Ascending aorta (tissue), 2 donors: Measurements from ENCODE around the gene KIRREL3. TPM values are rescaled to one million over a fixed set of nuclear protein-coding genes. Genes with fewer than 3 reads are reported as not detected.

Source experiments
- DNase-seq, 2 donors: peaks; one replicate each; pipeline ENCODE4 v3.0.0-alpha.2; 2019; ENCODE audit warnings: low spot score in 2 of 2
- H3K27ac ChIP-seq, 2 donors: fragments of 200-600 bp; sonication (generic); one replicate each; pipeline ENCODE4 v1.5.1; 2016 to 2017; ENCODE audit warnings: mild to moderate bottlenecking in 1 of 2
- H3K27me3 ChIP-seq: fragments of 200-600 bp; sonication (generic); one replicate; pipeline ENCODE4 v1.5.1; 2017
- H3K36me3 ChIP-seq, 2 donors: fragments of 200-600 bp; sonication (generic); one replicate each; pipeline ENCODE4 v1.5.1; 2016
- H3K4me1 ChIP-seq, 2 donors: fragments of 200-600 bp; sonication (generic); one replicate each; pipeline ENCODE4 v1.5.1; 2016 to 2017; ENCODE audit warnings: mild to moderate bottlenecking in 1 of 2
- H3K4me3 ChIP-seq, 2 donors: fragments of 200-600 bp; sonication (generic); one replicate each; pipeline ENCODE4 v1.5.1; 2016 to 2017; ENCODE audit warnings: mild to moderate bottlenecking in 1 of 2
- H3K9me3 ChIP-seq, 2 donors: fragments of 200-600 bp; sonication (generic); one replicate each; pipeline ENCODE4 v1.5.1; 2016
- CTCF ChIP-seq, 3 experiments: fragments of 200-600 bp in 2 of 3; fragments of 450-650 bp in 1 of 3; sonication (generic) in 2 of 3; IDR thresholded peaks; one replicate each; pipeline ENCODE4 v1.5.1; 2016 to 2019; ENCODE audit warnings: antibody characterized with exemption in 3 of 3, mild to moderate bottlenecking in 1 of 3, moderate library complexity in 1 of 3
- intact Hi-C: fragments of 100-400 bp; cut with DNase I; formaldehyde crosslinking; loops from one replicate; pipeline ENCODE4 v1.15.1; 2023
- total RNA-seq: library from RNA; depleted of rRNA; stranded (reverse); fragments of >200 nt; gene quantifications from one replicate; pipeline ENCODE4 v1.1.0, GENCODE V29; 2016

Gene KIRREL3
- total RNA-seq, 1 donor from 2014 or later, result not detected

GRCh38 chr11:126497581-126498122, 502.9 kb downstream of the KIRREL3 start:
- intact Hi-C loops, result no loop called here
- DNase-seq, result no peak
- H3K36me3 ChIP-seq, result no peaks in the 10 kb centered on the region
- no peak for TF ChIP-seq CTCF (IDR thresholded peaks at IDR 0.05)
- no peak overlapping the region for H3K27ac ChIP-seq
- no peaks in the 10 kb centered on the region for H3K27me3 ChIP-seq
- H3K4me3 ChIP-seq, result no peak overlapping the region
- no peaks in the 10 kb centered on the region for H3K4me1 ChIP-seq
- no peaks in the 10 kb centered on the region for H3K9me3 ChIP-seq

GRCh38 chr11:126496576-126497337, 503.8 kb downstream of the KIRREL3 start:
- H3K9me3 ChIP-seq, result no peaks in the 10 kb centered on the region
- H3K27me3 ChIP-seq, result no peaks in the 10 kb centered on the region
- DNase-seq, result no peak
- no peak overlapping the region for H3K27ac ChIP-seq
- H3K4me1 ChIP-seq, result no peaks in the 10 kb centered on the region
- H3K4me3 ChIP-seq, result no peak overlapping the region
- H3K36me3 ChIP-seq, result no peaks in the 10 kb centered on the region
- TF ChIP-seq CTCF (IDR thresholded peaks at IDR 0.05), result no peak
- intact Hi-C loops, result no loop called here

GRCh38 chr11:126495281-126496220, 505.0 kb downstream of the KIRREL3 start:
- intact Hi-C loops, result no loop called here
- Histone ChIP-seq H3K27ac (no peak overlapping the region), H3K4me1 (no peaks in the 10 kb centered on the region), H3K27me3 (no peaks in the 10 kb centered on the region), H3K4me3 (no peak overlapping the region), H3K9me3 (no peaks in the 10 kb centered on the region), H3K36me3 (no peaks in the 10 kb centered on the region)
- no peak for TF ChIP-seq CTCF (IDR thresholded peaks at IDR 0.05)
- no peak for DNase-seq

GRCh38 chr11:126494831-126495230, 505.7 kb downstream of the KIRREL3 start:
- no peaks in the 10 kb centered on the region for H3K4me1 ChIP-seq
- intact Hi-C loops, result no loop called here
- no peak for DNase-seq
- H3K4me3 ChIP-seq, result no peak overlapping the region
- no peaks in the 10 kb centered on the region for H3K27me3 ChIP-seq
- TF ChIP-seq CTCF (IDR thresholded peaks at IDR 0.05), result no peak
- H3K9me3 ChIP-seq, result no peaks in the 10 kb centered on the region
- H3K27ac ChIP-seq, result no peak overlapping the region
- H3K36me3 ChIP-seq, result no peaks in the 10 kb centered on the region

- intact Hi-C loops, result no loop called here
- DNase-seq, result no peak
- H3K4me1 ChIP-seq, result no peaks in the 10 kb centered on the region
- H3K4me3 ChIP-seq, result no peak overlapping the region
- no peaks in the 10 kb centered on the region for H3K9me3 ChIP-seq
- H3K27ac ChIP-seq, result no peak overlapping the region
- no peak for TF ChIP-seq CTCF (IDR thresholded peaks at IDR 0.05)
- no peaks in the 10 kb centered on the region for H3K27me3 ChIP-seq
- no peaks in the 10 kb centered on the region for H3K36me3 ChIP-seq
Measured at GRCh38 chr11:126492331-126493082, 508.1 kb downstream of the KIRREL3 start.
